Forelimb muscle (tissue), 1 donor: Measurements from ENCODE around the gene TEX14. TPM values are rescaled to one million over a fixed set of nuclear protein-coding genes. Genes with fewer than 3 reads are reported as not detected.
"Not testable (repeated sequence)": the region's sequence is repeated elsewhere in the genome, so short reads cannot be mapped to it uniquely, and the experiment has no call there.

Source experiments
- DNase-seq: peaks from one replicate; pipeline ENCODE4 v3.0.0-alpha.2; 2013; ENCODE audit warnings: low read depth
- polyA plus RNA-seq: library from polyadenylated mRNA; unstranded; fragments of 120-200 nt; gene quantifications from one replicate; pipeline ENCODE4 v1.2.1, GENCODE V29; 2013; ENCODE audit not compliant: insufficient read length

TEX14 gene
- polyA plus RNA-seq, 1 donor: 2.1 TPM

DNA sequence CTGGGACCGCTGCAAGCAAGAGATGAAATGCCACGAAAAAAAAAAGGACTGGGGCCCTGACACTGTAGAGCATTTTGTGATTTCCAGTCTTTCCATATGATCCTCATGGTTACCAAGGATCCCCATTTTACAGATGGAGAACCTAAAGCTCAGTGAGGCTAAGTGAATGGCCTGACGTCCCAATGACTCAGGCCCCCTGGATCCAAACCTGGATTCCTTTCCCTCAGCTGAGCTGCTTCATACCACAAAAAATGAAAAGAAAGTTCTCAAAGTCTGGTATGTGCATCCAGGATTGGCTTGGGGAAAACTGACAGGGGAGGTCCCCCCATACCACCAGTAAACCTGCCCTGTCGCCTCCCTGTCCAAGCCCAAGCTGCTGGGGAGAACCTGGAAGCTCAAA, 80.5 kb downstream of the TEX14 start:
- no peak for DNase-seq

DNA sequence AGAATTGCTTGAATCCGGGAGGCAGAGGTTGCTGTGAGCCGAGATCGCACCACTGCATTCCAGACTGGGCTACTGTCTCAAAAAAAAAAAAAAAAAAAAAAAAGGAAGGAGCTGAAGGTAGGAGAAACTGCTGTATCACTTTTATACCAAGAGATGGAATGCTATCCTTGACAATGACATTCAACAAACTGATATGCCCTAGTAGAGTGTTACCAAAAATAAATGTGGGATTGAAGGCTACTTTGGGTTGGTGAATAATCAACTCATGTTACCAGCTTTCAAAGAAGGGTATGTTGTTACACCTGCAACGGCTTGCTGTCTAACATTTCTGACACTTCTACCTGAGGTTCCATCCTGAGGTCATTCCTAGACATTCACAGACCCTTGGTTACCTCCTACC, 84.9 kb downstream of the TEX14 start:
- no peak for DNase-seq

DNA sequence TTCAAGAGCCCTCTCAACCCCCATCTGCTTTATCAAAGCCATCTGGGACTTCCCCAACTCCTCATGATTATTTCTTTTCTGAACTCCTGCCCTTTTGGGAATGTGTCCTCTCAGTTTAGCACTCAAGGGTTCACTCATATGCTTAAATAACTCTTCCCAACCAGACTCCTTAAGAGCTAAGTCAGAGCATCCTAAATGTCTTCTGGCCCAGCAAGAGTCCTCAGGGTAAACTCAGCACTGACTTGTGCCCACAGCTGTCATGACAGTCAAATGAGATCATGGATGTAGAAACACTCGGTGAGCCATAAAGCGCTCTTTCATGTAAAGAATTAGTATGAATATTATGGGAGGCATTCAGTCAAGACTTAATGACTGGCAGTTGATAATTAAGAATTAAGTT, 85.9 kb downstream of the TEX14 start:
- DNase-seq: no peak

DNA sequence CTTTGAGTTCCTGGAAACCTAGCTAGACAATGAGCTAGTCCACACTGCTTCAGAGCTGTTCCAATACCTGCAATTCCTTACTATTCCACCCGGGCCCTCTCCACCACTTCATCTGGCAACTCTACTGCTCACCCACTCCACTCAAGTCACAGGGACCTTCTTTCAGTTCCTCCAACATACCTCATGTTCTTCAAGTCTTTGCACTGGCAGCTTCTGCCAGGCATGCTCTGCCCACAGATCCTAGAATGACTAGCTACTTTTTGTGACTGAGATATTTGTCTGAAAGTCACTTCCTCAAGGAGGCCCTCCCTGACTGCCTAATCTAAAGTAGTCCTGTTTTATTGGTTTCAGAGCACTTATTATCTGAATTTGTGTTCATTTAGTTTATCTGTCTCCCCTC, 86.4 kb downstream of the TEX14 start:
- DNase-seq: no peak

DNA sequence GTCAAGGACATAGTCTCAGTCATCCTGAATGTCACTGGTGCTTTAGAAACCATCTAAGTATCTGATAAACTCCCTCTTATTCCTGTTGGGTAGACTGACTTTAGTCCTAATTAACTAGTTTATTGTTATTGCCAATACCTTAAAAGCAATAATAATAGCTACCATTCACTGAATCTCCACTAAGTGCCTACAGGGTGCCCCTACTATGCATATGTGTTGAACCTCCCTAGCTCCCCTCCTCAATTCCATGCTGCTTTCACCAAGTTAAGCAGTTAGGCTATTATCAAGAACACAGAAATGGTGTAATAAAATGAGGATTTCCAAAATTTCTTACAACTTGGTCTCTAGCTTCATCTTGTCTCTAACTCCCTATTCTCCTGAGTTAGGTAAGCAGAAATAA, 89.9 kb downstream of the TEX14 start:
- DNase-seq: no peak

DNA sequence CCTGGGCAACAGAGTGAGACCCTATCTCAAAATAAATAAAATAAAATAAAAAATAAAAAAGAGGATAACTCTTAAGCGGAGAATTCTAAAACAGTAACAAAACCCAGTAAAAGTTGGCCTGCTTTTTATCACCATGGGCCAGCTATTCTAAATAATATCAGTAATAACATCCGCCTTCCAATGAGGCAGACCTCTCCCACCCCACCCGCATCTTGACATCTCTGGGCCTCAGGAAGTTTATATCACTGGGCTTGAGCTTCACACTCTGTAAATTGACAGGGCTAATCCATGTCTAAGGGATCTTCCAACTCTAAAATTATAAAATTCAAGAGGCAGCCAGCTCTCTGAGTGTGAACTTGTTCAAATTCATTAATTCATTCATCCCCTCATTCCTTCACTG, 94.5 kb downstream of the TEX14 start:
- no peak for DNase-seq

- no peak for DNase-seq
Measured at GRCh38 chr17:58595194-58595792, 96.6 kb downstream of the TEX14 start.

GRCh38 chr17:58593123-58593522, 98.7 kb downstream of the TEX14 start:
- DNase-seq: no peak

GRCh38 chr17:58591455-58591854, 100.4 kb downstream of the TEX14 start:
- DNase-seq: no peak

- DNase-seq: no peak
Measured at GRCh38 chr17:58590377-58590776, 101.5 kb downstream of the TEX14 start.

GRCh38 chr17:58587713-58588117, 104.1 kb downstream of the TEX14 start:
- DNase-seq: no peak

DNA sequence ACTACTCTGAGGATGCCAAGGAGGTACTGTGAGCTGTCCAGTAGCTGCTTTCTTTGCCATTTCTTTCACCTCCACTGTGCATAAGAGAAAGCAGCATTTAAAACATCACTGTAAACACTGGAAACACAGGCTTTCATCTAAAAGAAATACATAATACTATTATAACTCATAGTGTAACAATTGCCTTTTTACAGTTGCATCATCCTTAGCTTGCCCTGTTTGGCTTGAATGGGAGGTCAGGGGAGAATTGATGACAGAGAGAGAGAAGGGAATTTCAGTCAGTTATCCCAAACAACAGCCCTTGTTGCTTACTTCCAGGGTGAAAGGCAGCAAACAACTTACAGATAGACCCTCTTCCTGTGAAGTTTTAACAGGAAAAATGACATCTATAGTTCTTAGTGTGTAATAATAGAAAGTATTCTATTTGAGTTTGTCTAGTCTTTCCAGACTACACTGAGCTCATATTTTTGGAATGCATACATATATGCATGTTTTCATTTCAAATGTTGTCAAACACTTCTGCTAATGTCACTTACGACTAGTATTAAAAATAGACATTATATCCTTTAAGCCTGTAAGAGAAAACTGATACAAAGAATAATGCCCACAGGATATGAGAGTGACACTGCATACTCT, 105.7 kb downstream of the TEX14 start:
- no peak for DNase-seq

DNA sequence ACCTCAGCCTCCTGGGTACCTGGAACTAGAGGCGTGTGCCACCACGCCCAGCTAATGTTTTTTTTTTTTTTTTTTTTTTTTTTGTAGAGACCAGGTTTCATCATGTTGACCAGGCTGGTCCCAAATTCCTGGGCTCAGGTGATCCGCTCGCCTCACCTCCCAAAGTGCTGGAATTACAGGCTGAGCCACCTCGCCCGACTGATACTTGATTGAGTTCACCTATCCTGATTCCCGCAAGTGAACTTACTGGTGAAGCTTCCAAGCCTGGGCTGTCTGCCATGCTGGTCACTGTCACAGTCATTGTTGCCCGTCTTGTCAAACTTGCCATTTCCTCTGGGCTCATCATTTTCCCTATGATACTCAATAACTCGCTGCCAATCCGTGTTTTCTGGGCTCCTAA, 106.3 kb downstream of the TEX14 start:
- DNase-seq: no peak

- DNase-seq: no peak
Measured at GRCh38 chr17:58583486-58583885, 108.4 kb downstream of the TEX14 start.

DNA sequence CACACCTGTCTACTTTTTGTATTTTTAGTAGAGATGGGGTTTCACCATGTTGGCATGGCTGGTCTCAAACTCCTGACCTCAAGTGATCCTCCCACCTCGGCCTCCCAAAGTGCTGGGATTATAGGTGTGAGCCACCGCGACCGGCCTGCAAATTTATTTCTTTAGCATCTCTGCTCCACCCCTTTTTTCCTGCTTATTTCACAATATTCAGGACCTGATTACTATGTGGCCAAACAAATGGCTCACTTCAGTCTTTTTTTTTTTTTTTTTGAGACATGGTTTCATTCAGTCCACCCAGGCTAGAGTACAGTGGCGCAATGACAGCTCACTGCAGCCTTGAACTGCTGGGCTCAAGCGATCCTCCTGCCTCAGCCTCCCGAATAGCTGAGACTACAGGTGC, 109.1 kb downstream of the TEX14 start:
- not testable (repeated sequence) for DNase-seq

DNA sequence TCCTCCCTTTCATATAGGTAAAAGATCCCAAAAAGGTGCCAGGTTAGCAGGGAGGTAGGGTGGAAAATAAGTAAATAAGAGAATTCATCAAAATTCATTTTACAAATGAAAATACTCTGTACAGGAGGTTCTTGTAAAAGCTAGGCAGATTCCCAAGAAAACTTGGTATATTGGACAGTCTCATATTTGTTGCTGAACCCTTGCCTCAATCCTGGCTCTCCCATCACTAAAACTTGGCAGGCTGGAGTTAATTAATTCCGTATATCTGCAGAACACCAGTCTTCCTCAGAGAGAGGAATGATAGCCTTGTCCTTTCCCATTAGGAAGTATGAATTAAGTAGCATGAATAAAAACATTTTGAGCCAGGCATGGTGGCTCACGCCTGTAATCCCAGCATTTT, 111.2 kb downstream of the TEX14 start:
- no peak for DNase-seq

DNA sequence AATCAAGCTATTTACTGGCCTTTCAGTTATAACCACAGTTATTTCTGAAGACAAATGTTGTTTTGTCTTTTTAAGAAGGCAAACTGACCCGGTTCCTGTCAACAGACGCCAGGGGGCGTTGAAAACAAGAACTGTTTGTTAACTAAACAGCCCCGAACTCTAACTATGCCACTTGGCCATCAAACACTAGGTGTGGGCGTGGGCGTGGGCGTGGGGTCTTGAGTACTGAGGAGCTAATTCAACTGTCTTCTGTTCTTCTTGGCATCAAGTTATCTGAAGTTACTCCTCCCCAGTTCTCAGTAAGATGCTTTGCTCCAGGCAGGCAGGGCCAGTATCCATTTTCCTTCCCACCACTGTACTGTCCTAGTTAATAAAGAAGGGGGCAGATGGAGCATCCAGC, 114.1 kb downstream of the TEX14 start:
- DNase-seq: no peak

DNA sequence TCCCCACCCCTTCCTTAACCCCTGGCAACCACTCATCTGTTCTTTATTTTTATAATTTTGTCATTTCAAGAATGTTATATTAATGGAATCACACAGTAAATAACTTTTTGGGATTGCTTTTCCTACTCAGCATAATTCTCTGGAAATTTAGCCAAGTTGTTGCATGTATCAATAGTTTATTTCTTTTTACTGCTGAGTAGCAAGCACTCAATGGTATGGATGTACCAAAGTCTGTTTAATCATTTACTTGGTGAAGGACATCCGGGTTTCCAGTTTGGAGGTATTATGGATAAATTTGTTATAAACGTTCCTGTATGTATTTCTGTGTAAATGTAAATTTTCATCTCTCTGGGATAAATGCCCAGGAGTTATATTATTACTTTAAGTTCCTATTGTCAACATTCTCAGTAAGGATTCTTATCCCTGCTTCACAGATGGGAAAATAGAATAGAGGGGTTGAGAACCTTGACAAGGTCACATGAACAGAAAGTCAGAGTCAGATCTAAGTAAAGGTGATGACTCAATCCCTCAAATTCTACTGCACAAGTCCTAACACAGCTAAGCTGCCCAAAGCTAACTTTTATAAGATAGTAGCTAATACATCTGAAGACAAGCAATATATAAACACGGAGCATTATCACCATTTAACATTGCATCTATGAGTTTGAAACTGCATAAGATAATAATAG, 115.0 kb downstream of the TEX14 start:
- no peak for DNase-seq

DNA sequence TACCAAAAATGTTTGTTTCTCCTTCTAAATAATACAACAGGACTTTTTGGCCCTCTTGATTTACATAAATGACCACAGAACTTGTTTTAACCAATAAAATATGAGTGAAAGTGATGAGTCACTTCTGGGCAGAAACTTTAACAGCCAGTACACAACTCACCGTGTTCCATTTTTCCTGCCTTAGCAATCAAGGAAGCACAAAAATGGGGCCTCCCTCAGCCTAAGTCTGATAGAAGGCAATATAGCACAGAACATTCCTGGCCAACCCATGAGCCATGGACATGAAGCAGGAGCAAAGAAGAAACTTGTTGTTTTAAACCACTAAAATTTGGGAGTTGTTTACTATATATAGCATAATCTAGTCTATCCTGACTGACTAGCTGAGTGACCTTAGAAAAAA, 116.3 kb downstream of the TEX14 start:
- DNase-seq: no peak

DNA sequence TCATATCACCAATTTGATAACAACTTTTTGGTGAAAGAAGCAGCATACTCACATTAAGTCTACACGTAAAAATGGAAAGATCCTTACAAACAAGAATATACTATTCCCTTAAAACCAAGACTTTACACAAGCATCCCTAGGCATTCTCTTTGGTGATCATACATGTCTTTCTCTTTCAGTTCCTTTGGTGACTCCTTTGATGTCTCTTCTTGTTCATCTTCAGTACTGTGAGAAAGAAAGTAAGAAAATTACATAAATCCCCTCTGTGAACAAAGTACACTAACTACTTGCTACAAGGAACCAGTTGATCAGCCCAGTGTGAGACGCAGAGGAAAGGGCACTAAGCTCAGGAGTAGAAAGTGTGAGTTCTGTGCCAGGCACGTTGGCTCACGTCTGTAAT, 117.8 kb downstream of the TEX14 start:
- no peak for DNase-seq

- no peak for DNase-seq
Measured at GRCh38 chr17:58572846-58573245, 119.0 kb downstream of the TEX14 start.

DNA sequence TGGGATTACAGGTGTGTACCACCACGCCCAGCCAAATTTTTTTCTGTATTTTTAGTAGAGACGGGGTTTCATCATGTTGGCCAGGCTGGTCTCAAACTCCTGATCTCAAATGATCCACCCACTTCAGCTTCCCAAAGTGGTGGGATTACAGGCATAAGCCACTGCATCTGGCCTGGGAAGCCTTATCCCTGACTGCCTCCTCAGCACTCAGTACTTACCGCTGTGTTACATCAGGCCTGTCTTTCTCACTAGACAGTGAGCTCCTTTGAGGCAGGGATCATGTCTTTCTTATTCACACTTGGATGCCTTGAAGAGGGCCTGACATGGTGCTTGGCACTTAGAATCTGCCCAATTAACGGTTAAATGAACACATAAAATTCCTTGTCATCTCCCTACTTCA, 121.1 kb downstream of the TEX14 start:
- no peak for DNase-seq

- DNase-seq: no peak
Measured at GRCh38 chr17:58569196-58569595, 122.6 kb downstream of the TEX14 start.
